Stimulated activated CD4-positive, alpha-beta T cell treated with anti-CD3 and anti-CD28 coated beads, Interleukin-12 subunit alpha, Interleukin-12 subunit beta, amount 100 ng/mL, for 4 hours (primary cell): Measurements from ENCODE around the gene H1-8.
"Not testable (repeated sequence)": the region's sequence is repeated elsewhere in the genome, so short reads cannot be mapped to it uniquely, and the experiment has no call there.

ENCODE experiments used
- DNase-seq: peaks from one replicate; pipeline ENCODE4 v3.0.0-alpha.2; 2020

The H1-8 gene

GRCh38 chr3:129515108-129515820, 27.7 kb upstream of the H1-8 start:
- not testable (repeated sequence) for DNase-seq

- DNase-seq: not testable (repeated sequence)
These were observed 27.0 kb upstream of the H1-8 start for GRCh38 chr3:129515821-129516432.

- DNase-seq: no peak
These were observed 25.5 kb upstream of the H1-8 start for GRCh38 chr3:129517516-129517915.

- no peak for DNase-seq
These were observed 24.9 kb upstream of the H1-8 start for GRCh38 chr3:129518038-129518561.

GRCh38 chr3:129518581-129518980, 24.4 kb upstream of the H1-8 start:
- DNase-seq: no peak

DNA sequence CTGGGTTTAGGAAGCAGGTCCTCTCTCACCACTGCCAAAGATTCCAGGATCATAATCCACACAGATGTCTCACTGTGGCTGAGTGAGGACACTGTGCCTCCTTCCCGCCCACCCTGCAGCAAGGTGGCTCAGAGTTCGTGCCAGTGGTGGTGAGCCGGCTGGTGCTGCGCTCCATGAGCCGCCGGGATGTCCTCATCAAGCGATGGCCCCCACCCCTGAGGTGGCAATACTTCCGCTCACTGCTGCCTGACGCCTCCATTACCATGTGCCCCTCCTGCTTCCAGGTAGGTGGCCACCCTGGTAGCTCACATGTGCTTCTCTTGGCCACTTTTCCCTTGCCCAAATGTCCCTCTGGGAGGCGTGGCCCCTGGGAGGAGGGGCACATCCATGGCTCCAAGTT, 23.5 kb upstream of the H1-8 start:
- no peak for DNase-seq

DNA sequence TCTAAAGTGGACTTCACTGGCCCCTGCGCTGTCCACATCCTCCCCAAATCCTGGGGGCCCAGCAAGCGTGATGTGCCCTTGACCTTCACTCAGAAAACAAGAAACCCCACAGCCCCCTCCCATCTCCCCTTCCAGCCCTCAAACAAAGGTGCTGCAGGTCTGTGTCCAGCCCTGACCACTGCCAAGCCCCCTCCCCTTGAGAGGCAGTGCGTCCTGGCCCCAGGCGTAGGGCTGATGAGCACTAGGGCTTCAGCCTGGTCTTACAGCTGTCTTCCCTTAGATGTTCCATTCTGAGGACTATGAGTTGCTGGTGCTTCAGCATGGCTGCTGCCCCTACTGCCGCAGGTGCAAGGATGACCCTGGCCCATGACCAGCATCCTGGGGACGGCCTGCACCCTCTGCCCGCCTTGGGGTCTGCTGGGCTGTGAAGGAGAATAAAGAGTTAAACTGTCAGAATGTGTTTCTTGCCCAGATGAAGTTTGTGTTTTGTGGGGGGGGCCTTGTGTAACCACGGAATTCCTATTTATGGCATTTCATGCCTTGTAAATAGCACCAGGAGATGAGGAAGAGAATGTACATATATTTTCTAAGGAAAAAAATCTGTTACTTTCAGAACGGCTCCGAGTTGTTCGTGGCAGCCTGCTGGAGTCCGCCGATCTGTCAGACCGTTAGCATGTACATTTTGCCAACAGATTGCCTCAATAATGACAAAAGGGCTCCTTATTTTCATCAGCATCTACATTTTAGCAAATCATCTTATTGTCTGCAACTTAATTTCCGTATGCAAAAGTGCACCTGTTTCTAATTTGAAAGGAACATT, 22.9 kb upstream of the H1-8 start:
- no peak for DNase-seq

DNA sequence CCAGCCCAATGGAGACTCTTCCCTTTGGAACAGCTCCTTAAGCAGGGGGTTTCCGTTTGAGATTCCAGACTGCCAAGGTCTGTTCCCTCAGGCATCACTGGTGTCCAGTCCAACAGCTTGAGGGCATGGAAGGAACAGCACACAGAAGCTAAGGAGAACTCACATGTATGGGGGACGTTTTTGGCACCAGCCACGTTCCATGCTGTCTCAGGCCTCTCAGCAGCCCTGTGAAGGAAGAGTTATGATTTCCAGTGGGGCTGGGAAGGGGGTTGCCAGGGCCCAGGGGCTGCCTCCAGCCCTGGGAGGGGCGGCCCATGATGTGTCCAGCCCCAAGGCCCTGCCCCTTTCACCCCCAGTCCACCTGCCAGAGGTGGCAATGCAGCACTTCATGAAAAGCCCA, 22.0 kb upstream of the H1-8 start:
- DNase-seq: no peak

GRCh38 chr3:129521611-129522010, 21.4 kb upstream of the H1-8 start:
- no peak for DNase-seq

GRCh38 chr3:129522953-129523352, 20.0 kb upstream of the H1-8 start:
- no peak for DNase-seq

DNA sequence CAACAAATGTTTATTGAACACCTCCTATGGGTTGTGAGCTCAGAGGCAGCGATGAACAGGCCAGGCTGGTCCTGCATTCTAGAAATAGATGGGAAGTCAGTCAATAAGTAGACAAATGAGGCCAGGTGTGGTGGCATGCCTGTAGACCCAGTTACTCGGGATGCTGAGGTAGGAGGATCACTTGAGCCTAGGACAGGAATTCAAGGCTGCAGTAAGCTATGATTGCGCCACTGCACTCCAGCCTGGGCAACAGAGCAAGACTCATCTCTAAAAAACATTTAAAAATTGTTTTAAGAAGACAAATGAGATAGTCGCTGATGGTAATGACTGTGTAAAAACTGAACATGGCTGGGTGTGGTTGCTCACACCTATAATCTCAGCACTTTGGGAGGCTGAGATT, 18.9 kb upstream of the H1-8 start:
- no peak for DNase-seq

- DNase-seq: no peak
These were observed 17.5 kb upstream of the H1-8 start for GRCh38 chr3:129525341-129525968.

GRCh38 chr3:129526121-129526900, 16.7 kb upstream of the H1-8 start:
- no peak for DNase-seq

GRCh38 chr3:129527262-129527661, 15.7 kb upstream of the H1-8 start:
- no peak for DNase-seq

GRCh38 chr3:129528589-129529100, 14.3 kb upstream of the H1-8 start, which contains the start of gene RHO:
RHO (plus strand) TSS chr3:129528639; CDS start chr3:129528734, 95 bp downstream.
- no peak for DNase-seq

DNA sequence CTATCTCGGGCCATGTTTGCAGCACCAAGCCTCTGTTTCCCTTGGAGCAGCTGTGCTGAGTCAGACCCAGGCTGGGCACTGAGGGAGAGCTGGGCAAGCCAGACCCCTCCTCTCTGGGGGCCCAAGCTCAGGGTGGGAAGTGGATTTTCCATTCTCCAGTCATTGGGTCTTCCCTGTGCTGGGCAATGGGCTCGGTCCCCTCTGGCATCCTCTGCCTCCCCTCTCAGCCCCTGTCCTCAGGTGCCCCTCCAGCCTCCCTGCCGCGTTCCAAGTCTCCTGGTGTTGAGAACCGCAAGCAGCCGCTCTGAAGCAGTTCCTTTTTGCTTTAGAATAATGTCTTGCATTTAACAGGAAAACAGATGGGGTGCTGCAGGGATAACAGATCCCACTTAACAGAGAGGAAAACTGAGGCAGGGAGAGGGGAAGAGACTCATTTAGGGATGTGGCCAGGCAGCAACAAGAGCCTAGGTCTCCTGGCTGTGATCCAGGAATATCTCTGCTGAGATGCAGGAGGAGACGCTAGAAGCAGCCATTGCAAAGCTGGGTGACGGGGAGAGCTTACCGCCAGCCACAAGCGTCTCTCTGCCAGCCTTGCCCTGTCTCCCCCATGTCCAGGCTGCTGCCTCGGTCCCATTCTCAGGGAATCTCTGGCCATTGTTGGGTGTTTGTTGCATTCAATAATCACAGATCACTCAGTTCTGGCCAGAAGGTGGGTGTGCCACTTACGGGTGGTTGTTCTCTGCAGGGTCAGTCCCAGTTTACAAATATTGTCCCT, 13.4 kb upstream of the H1-8 start:
- no peak for DNase-seq

DNA sequence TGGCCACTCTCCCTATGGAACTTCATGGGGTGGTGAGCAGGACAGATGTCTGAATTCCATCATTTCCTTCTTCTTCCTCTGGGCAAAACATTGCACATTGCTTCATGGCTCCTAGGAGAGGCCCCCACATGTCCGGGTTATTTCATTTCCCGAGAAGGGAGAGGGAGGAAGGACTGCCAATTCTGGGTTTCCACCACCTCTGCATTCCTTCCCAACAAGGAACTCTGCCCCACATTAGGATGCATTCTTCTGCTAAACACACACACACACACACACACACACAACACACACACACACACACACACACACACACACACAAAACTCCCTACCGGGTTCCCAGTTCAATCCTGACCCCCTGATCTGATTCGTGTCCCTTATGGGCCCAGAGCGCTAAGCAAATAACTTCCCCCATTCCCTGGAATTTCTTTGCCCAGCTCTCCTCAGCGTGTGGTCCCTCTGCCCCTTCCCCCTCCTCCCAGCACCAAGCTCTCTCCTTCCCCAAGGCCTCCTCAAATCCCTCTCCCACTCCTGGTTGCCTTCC, 12.7 kb upstream of the H1-8 start:
- DNase-seq: no peak

- no peak for DNase-seq
These were observed 12.2 kb upstream of the H1-8 start for GRCh38 chr3:129530821-129531220.

DNA sequence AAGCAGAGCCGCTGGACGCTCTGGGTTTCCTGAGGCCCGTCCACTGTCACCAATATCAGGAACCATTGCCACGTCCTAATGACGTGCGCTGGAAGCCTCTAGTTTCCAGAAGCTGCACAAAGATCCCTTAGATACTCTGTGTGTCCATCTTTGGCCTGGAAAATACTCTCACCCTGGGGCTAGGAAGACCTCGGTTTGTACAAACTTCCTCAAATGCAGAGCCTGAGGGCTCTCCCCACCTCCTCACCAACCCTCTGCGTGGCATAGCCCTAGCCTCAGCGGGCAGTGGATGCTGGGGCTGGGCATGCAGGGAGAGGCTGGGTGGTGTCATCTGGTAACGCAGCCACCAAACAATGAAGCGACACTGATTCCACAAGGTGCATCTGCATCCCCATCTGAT, 11.3 kb upstream of the H1-8 start:
- DNase-seq: no peak

- no peak for DNase-seq
These were observed 10.7 kb upstream of the H1-8 start for GRCh38 chr3:129532261-129532660.

DNA sequence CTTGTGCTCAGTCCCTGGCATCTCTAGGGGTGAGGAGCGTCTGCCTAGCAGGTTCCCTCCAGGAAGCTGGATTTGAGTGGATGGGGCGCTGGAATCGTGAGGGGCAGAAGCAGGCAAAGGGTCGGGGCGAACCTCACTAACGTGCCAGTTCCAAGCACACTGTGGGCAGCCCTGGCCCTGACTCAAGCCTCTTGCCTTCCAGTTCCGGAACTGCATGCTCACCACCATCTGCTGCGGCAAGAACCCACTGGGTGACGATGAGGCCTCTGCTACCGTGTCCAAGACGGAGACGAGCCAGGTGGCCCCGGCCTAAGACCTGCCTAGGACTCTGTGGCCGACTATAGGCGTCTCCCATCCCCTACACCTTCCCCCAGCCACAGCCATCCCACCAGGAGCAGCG, 9.6 kb upstream of the H1-8 start:
- DNase-seq: no peak
